PC-3 (cell line): Measurements from ENCODE around the gene DLST. TPM values are rescaled to one million over a fixed set of nuclear protein-coding genes. Genes with fewer than 3 reads are reported as not detected.
A peak's percentile ranks its signal among the peaks of the same experiment; 100 is the strongest.

Experiments used
- ATAC-seq: fragments of 200-7000 bp; cut with Tn5 transposase; 2 replicates; pipeline ENCODE4 v1.9.1; 2020; ENCODE audit warnings: mild to moderate bottlenecking, moderate library complexity
- BruUV-seq: library from RNA; stranded (reverse); fragments of 400-500 nt; replicated peaks from 2 replicates; lab custom pipeline; 2021; lab: Mats Ljungman, UMichigan
- CTCF ChIA-PET: fragments of 300-600 bp; sonication (Branson Sonifier 250); formaldehyde crosslinking; loops from one replicate; lab custom pipeline; 2022; ENCODE audit warnings: antibody characterized with exemption; lab: Charles Lee
- POLR2A ChIA-PET: fragments of 300-600 bp; sonication (Branson Sonifier 250); formaldehyde crosslinking; loops from one replicate; lab custom pipeline; 2022; ENCODE audit warnings: antibody characterized with exemption; ENCODE audit not compliant: unreplicated experiment; lab: Charles Lee
- DNase-seq: peaks from one replicate; pipeline ENCODE4 v3.0.0-alpha.2; 2015
- H2AFZ ChIP-seq: fragments of 300-600 bp; sonication (generic); 2 replicates; pipeline ENCODE4 v1.6.0; 2016; ENCODE audit warnings: antibody characterized with exemption, low read length
- H3F3A ChIP-seq: fragments of 300-600 bp; sonication (generic); one replicate; pipeline ENCODE4 v1.6.0; 2017; ENCODE audit warnings: antibody characterized with exemption, low read length, control low read depth, mild to moderate bottlenecking; ENCODE audit not compliant: unreplicated experiment
- H3K27ac ChIP-seq: fragments of 300-600 bp; sonication (generic); 2 replicates; pipeline ENCODE4 v1.5.1; 2016; ENCODE audit warnings: mild to moderate bottlenecking, low read length
- H3K27me3 ChIP-seq: fragments of 300-600 bp; sonication (generic); 2 replicates; pipeline ENCODE4 v1.6.1; 2016; ENCODE audit warnings: low read length, mixed read lengths
- H3K36me3 ChIP-seq: fragments of 300-600 bp; sonication (generic); 2 replicates; pipeline ENCODE4 v1.6.1; 2016; ENCODE audit warnings: low read depth, mixed run types, low read length, mixed read lengths
- H3K4me1 ChIP-seq: fragments of 300-600 bp; sonication (generic); 2 replicates; pipeline ENCODE4 v1.5.1; 2016; ENCODE audit warnings: low read length; ENCODE audit not compliant: insufficient read depth
- H3K4me2 ChIP-seq: fragments of 300-600 bp; sonication (generic); 2 replicates; pipeline ENCODE4 v1.6.0; 2016; ENCODE audit warnings: low read length
- H3K4me3 ChIP-seq: fragments of 300-600 bp; sonication (generic); 2 replicates; pipeline ENCODE4 v1.5.1; 2016; ENCODE audit warnings: mild to moderate bottlenecking, low read length, mixed read lengths
- H3K79me2 ChIP-seq: fragments of 300-600 bp; sonication (generic); 2 replicates; pipeline ENCODE4 v1.6.1; 2017; ENCODE audit warnings: low read length, mixed read lengths
- H3K9ac ChIP-seq: fragments of 300-600 bp; sonication (generic); 2 replicates; pipeline ENCODE4 v1.6.0; 2016; ENCODE audit warnings: mild to moderate bottlenecking, low read length
- H3K9me2 ChIP-seq: fragments of 300-600 bp; sonication (generic); replicated peaks from 2 replicates; pipeline ENCODE4 v1.6.1; 2016; ENCODE audit warnings: mixed run types, low read length, mixed read lengths
- H3K9me3 ChIP-seq: fragments of 300-600 bp; sonication (generic); 2 replicates; pipeline ENCODE4 v1.6.1; 2016; ENCODE audit warnings: low read length, mixed read lengths
- H4K20me1 ChIP-seq: fragments of 300-600 bp; sonication (generic); 2 replicates; pipeline ENCODE4 v1.6.1; 2016; ENCODE audit warnings: low read length, mixed read lengths
- EZH2 ChIP-seq: fragments of 300-600 bp; sonication (generic); IDR thresholded peaks from one replicate; pipeline ENCODE4 v1.6.1; 2017; ENCODE audit warnings: antibody characterized with exemption, mild to moderate bottlenecking, low read length; ENCODE audit not compliant: unreplicated experiment
- EZH2phosphoT487 ChIP-seq: fragments of 300-600 bp; sonication (generic); IDR thresholded peaks from 2 replicates; pipeline ENCODE4 v1.6.1; 2018; ENCODE audit warnings: mild to moderate bottlenecking, antibody characterized with exemption, low read length, borderline replicate concordance
- intact Hi-C: fragments of 100-400 bp; cut with micrococcal nuclease; formaldehyde crosslinking; loops from 2 replicates; pipeline ENCODE4 v1.9.0; 2023
- total RNA-seq: library from RNA; depleted of rRNA; stranded (reverse); fragments of >200 nt; gene quantifications from 2 replicates; pipeline ENCODE4 v1.2.3, GENCODE V29; 2014
- TF ChIP-seq, protein P1 (sequence below): fragments of 300-600 bp; sonication (generic); conservative IDR thresholded peaks from 2 replicates; pipeline ENCODE4 v1.5.1; 2017; ENCODE audit warnings: antibody characterized with exemption, low read depth, mild to moderate bottlenecking, low read length

Gene DLST
- total RNA-seq, 1 experiment from 2014 or later = 56.9 TPM

DNA sequence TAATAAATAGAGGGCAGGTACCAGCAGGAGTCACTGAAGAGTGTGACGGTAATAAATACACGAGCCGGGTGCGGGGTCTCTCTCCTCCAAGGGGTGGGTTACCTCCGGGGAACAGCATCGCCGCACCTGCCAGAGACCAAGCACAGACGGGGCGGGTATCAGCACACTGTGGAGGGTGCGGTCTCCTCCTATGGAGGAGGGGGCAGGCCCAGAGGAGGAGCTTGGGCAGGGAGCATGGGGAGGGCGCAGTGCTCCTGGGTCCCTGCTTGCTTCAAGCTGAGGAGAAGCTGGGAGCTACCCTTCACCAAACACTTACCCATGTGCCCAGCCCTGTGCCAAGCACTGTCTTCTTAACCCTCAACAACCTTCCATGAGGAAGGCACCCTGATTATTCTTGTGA lies 60.9 kb downstream of the DLST start:
- Histone ChIP-seq H3K27ac (no peak overlapping the region), H3K9ac (no peak overlapping the region), H3K36me3 (no peaks in the 10 kb centered on the region), H3F3A (no peaks in the 10 kb centered on the region), H3K27me3 (no peaks in the 10 kb centered on the region), H3K9me2 (no peaks in the 10 kb centered on the region), H3K4me3 (no peak overlapping the region), H4K20me1 (no peaks in the 10 kb centered on the region), H2AFZ (no peak overlapping the region), H3K4me2 (no peak overlapping the region), H3K79me2 (no peaks in the 10 kb centered on the region), H3K4me1 (peaks cover 25% of the 10 kb centered on the region), H3K9me3 (no peaks in the 10 kb centered on the region)
- BruUV-seq = no TSS peak
- intact Hi-C loops = loop anchor here (10.0 kb wide), 1 partner anchor 142 kb away; no protein-coding TSS in a partner anchor
- DNase-seq (no peak), ATAC-seq (no peak)
- POLR2A ChIA-PET = no interaction called here
- CTCF ChIA-PET = no interaction called here
- TF ChIP-seq, protein P1, sequence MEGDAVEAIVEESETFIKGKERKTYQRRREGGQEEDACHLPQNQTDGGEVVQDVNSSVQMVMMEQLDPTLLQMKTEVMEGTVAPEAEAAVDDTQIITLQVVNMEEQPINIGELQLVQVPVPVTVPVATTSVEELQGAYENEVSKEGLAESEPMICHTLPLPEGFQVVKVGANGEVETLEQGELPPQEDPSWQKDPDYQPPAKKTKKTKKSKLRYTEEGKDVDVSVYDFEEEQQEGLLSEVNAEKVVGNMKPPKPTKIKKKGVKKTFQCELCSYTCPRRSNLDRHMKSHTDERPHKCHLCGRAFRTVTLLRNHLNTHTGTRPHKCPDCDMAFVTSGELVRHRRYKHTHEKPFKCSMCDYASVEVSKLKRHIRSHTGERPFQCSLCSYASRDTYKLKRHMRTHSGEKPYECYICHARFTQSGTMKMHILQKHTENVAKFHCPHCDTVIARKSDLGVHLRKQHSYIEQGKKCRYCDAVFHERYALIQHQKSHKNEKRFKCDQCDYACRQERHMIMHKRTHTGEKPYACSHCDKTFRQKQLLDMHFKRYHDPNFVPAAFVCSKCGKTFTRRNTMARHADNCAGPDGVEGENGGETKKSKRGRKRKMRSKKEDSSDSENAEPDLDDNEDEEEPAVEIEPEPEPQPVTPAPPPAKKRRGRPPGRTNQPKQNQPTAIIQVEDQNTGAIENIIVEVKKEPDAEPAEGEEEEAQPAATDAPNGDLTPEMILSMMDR = no peak
- TF ChIP-seq EZH2phosphoT487 = no peak
- no peak for TF ChIP-seq EZH2

DNA sequence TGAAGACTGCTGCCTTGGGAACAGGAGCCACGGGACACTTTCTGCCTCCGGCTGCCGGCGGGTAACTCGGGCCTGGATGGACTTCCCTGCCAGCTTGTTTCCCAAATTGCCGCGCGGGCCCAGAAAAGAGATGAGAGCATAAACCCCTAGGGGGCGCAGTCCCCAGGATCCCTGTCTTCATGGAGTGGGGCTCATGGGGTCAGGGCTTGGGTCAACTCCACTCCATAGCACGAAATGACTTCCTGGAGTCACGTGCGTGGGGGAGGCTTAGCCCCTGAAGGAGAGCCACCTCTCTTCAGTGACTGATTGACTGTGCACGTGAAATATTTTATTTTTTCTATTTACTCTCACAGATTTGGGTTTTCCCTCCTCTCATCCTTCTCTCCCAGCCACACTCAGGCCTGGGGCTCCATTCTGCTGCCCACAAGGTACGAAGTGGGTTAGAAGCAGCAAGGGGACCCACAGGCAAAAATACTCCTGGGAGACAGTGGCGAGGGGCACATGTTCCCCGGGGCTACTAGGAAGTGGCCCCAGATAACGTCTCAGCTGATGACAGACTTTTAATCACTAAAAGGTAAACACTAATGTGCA lies 63.6 kb downstream of the DLST start:
- 0 out of 2 replicates have a peak overlapping the region, but pooled peaks have one; percentile 11 for H2AFZ ChIP-seq
- no TSS peak for BruUV-seq
- peak overlapping the region; percentile 26 for H3K4me2 ChIP-seq
- intact Hi-C loops = loop anchor here (2.0 to 10.0 kb wide), 2 partner anchors 43 to 139 kb away; no protein-coding TSS in a partner anchor
- no peak overlapping the region for H3K4me3 ChIP-seq
- CTCF ChIA-PET = interaction anchor here (0.5 to 1.2 kb wide), 9 partner anchors 22 to 143 kb away, joined by 3 to 7 read pairs (median 4); partner anchors contain the start of genes RPS6KL1 and ZC2HC1C
- peaks cover 16% of the 10 kb centered on the region for H3K4me1 ChIP-seq
- POLR2A ChIA-PET = no interaction called here
- DNase-seq (peak; percentile 49), ATAC-seq (peak; percentile 20)
- H3K27ac ChIP-seq = peak overlapping the region; percentile 71
- no peaks in the 10 kb centered on the region for H3K79me2 ChIP-seq
- H3K27me3 ChIP-seq = no peaks in the 10 kb centered on the region
- H3F3A ChIP-seq = no peaks in the 10 kb centered on the region
- no peaks in the 10 kb centered on the region for H3K9me3 ChIP-seq
- H3K36me3 ChIP-seq = no peaks in the 10 kb centered on the region
- no peaks in the 10 kb centered on the region for H3K9me2 ChIP-seq
- no peaks in the 10 kb centered on the region for H4K20me1 ChIP-seq
- no peak for TF ChIP-seq EZH2
- no peak for TF ChIP-seq EZH2phosphoT487
- TF ChIP-seq, protein P1 = peak; percentile 82
- H3K9ac ChIP-seq = peak overlapping the region; percentile 21; the same call in 1 of the 2 replicates
